Ishikawa (cell line): ENCODE data around the gene PEG3.

Experiments
- EP300 ChIP-seq: IDR thresholded peaks from 2 replicates; pipeline ENCODE4 v1.6.1; 2012; ENCODE audit warnings: borderline replicate concordance
- RAD21 ChIP-seq: IDR thresholded peaks from 2 replicates; pipeline ENCODE4 v1.6.1; 2012; ENCODE audit warnings: low read depth
- TAF1 ChIP-seq: IDR thresholded peaks from 2 replicates; pipeline ENCODE4 v1.6.1; 2012; ENCODE audit warnings: low read depth, mild to moderate bottlenecking
- TF ChIP-seq, protein P1 (sequence below): IDR thresholded peaks from 2 replicates; pipeline ENCODE4 v1.6.1; 2012
- TF ChIP-seq, protein P2 (sequence below): IDR thresholded peaks from 2 replicates; pipeline ENCODE4 v1.6.1; 2012

DNA sequence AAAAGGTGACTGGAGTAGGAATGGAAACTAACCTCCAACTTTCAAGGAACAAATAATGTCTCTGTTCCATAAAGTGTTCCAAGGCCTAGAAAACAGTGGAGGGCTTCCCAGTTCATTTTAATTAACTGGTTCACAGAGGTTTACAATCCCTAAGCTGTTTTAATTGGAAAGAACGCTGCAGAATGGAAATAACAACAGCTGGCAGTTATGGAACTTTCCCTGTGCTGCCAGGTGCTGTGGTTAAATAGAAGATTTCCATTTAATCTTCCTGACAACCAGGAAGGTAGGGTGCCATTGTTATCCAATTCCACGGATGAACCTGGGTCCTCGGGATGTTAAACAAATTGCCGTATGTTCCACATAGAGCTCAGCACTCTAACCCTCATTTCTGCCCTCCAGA is 22.2 kb upstream of the PEG3 start:
- TF ChIP-seq EP300 (no peak), TAF1 (no peak), RAD21 (no peak)
- TF ChIP-seq, protein P1, sequence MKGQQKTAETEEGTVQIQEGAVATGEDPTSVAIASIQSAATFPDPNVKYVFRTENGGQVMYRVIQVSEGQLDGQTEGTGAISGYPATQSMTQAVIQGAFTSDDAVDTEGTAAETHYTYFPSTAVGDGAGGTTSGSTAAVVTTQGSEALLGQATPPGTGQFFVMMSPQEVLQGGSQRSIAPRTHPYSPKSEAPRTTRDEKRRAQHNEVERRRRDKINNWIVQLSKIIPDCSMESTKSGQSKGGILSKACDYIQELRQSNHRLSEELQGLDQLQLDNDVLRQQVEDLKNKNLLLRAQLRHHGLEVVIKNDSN = no peak
- TF ChIP-seq, protein P2, sequence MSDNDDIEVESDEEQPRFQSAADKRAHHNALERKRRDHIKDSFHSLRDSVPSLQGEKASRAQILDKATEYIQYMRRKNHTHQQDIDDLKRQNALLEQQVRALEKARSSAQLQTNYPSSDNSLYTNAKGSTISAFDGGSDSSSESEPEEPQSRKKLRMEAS = no peak
